SU-DHL-6 (cell line): Measurements from ENCODE around the gene DTWD1.

ENCODE experiments used
- H2AFZ ChIP-seq: fragments of 200-600 bp; sonication (generic); 2 replicates; pipeline ENCODE4 v1.6.1; 2014; ENCODE audit warnings: low read depth, mild to moderate bottlenecking, moderate library complexity, mixed read lengths, antibody characterized with exemption, low read length; ENCODE audit not compliant: severe bottlenecking
- H3F3A ChIP-seq: fragments of 200-600 bp; shearing (Covaris generic); 2 replicates; pipeline ENCODE4 v1.6.0; 2016; ENCODE audit warnings: antibody characterized with exemption, mild to moderate bottlenecking; ENCODE audit not compliant: insufficient read depth
- H3K27ac ChIP-seq: fragments of 200-600 bp; sonication (generic); 2 replicates; pipeline ENCODE4 v1.5.1; 2016; ENCODE audit warnings: low read depth, mild to moderate bottlenecking, low read length, moderate library complexity, mixed read lengths
- H3K27me3 ChIP-seq: fragments of 200-600 bp; sonication (generic), shearing (Covaris generic); 2 replicates; pipeline ENCODE4 v1.6.0; 2014; ENCODE audit warnings: mild to moderate bottlenecking, low read length
- H3K36me3 ChIP-seq: fragments of 200-600 bp; sonication (generic); 2 replicates; pipeline ENCODE4 v1.6.1; 2014; ENCODE audit warnings: mild to moderate bottlenecking, low read length, mixed read lengths
- H3K4me2 ChIP-seq: fragments of 300-600, 200-600 bp; shearing (Covaris generic), sonication (generic); 2 replicates; pipeline ENCODE4 v1.6.0; 2014; ENCODE audit warnings: low read length, low read depth, mild to moderate bottlenecking; ENCODE audit not compliant: poor library complexity, severe bottlenecking
- H3K4me3 ChIP-seq: fragments of 200-600 bp; sonication (generic); 2 replicates; pipeline ENCODE4 v1.5.1; 2014; ENCODE audit warnings: antibody characterized with exemption, low read length, mild to moderate bottlenecking, mixed read lengths; ENCODE audit not compliant: insufficient read depth, poor library complexity, severe bottlenecking
- H3K79me2 ChIP-seq: fragments of 200-600 bp; sonication (generic); 2 replicates; pipeline ENCODE4 v1.6.1; 2014; ENCODE audit warnings: mild to moderate bottlenecking, low read length, moderate library complexity; ENCODE audit not compliant: insufficient read depth
- H3K9ac ChIP-seq: fragments of 200-600 bp; sonication (generic); 2 replicates; pipeline ENCODE4 v1.7.0; 2014; ENCODE audit warnings: mild to moderate bottlenecking, low read length
- H3K9me2 ChIP-seq: fragments of 200-600 bp; sonication (generic); replicated peaks from 2 replicates; pipeline ENCODE4 v1.6.1; 2014; ENCODE audit warnings: low read length; ENCODE audit not compliant: insufficient read depth
- H3K9me3 ChIP-seq: fragments of 200-600 bp; sonication (generic); 2 replicates; pipeline ENCODE4 v1.6.1; 2014; ENCODE audit warnings: low read length, mixed read lengths; ENCODE audit not compliant: insufficient read depth
- H4K20me1 ChIP-seq: fragments of 200-600 bp; sonication (generic); 2 replicates; pipeline ENCODE4 v1.6.1; 2014; ENCODE audit warnings: low read depth, mild to moderate bottlenecking, antibody characterized with exemption, low read length, moderate library complexity, mixed read lengths
- CTCF ChIP-seq: fragments of 200-600 bp; sonication (generic); IDR thresholded peaks from one replicate; pipeline ENCODE4 v1.5.1; 2017; ENCODE audit warnings: antibody characterized with exemption, mild to moderate bottlenecking, low read length, moderate library complexity; ENCODE audit not compliant: insufficient read depth, poor library complexity, severe bottlenecking
- EZH2phosphoT487 ChIP-seq: fragments of 200-600 bp; sonication (generic), shearing (Covaris generic); conservative IDR thresholded peaks from 2 replicates; pipeline ENCODE4 v1.6.1; 2018; ENCODE audit warnings: mild to moderate bottlenecking, antibody characterized with exemption, low read length, moderate library complexity, mixed read lengths

Gene DTWD1

GRCh38 chr15:49624056-49624455, 3.2 kb downstream of the DTWD1 start:
- H3K9me3 ChIP-seq, result no peaks in the 10 kb centered on the region
- H3K4me3 ChIP-seq, result no peak overlapping the region
- H2AFZ ChIP-seq, result no peak overlapping the region
- no peak for TF ChIP-seq CTCF
- TF ChIP-seq EZH2phosphoT487, result no peak
- H3K79me2 ChIP-seq, result peaks cover 38% of the 10 kb centered on the region
- H3K9ac ChIP-seq, result no peak overlapping the region
- no peaks in the 10 kb centered on the region for H4K20me1 ChIP-seq
- no peak overlapping the region for H3K27ac ChIP-seq
- peaks cover 29% of the 10 kb centered on the region for H3K36me3 ChIP-seq
- H3K27me3 ChIP-seq, result no peaks in the 10 kb centered on the region
- no peak overlapping the region for H3K4me2 ChIP-seq
- no peaks in the 10 kb centered on the region for H3K9me2 ChIP-seq
- H3F3A ChIP-seq, result 0 out of 2 replicates have a peak, but pooled peaks cover 3% of the 10 kb centered on the region

GRCh38 chr15:49625460-49626036, 4.7 kb downstream of the DTWD1 start:
- peaks cover 29% of the 10 kb centered on the region for H3K36me3 ChIP-seq
- H3K4me3 ChIP-seq, result no peak overlapping the region
- H3K9ac ChIP-seq, result no peak overlapping the region
- H2AFZ ChIP-seq, result no peak overlapping the region
- H4K20me1 ChIP-seq, result no peaks in the 10 kb centered on the region
- H3K9me2 ChIP-seq, result no peaks in the 10 kb centered on the region
- no peak for TF ChIP-seq CTCF
- no peak for TF ChIP-seq EZH2phosphoT487
- H3K79me2 ChIP-seq, result peaks cover 38% of the 10 kb centered on the region
- H3K4me2 ChIP-seq, result no peak overlapping the region
- no peaks in the 10 kb centered on the region for H3K27me3 ChIP-seq
- H3K27ac ChIP-seq, result no peak overlapping the region
- H3F3A ChIP-seq, result 0 out of 2 replicates have a peak, but pooled peaks cover 3% of the 10 kb centered on the region
- no peaks in the 10 kb centered on the region for H3K9me3 ChIP-seq

GRCh38 chr15:49627407-49627877, 6.6 kb downstream of the DTWD1 start:
- H3K9me3 ChIP-seq, result no peaks in the 10 kb centered on the region
- no peak overlapping the region for H3K27ac ChIP-seq
- H3K27me3 ChIP-seq, result no peaks in the 10 kb centered on the region
- H3K4me2 ChIP-seq, result no peak overlapping the region
- no peaks in the 10 kb centered on the region for H4K20me1 ChIP-seq
- no peak for TF ChIP-seq EZH2phosphoT487
- no peak for TF ChIP-seq CTCF
- H2AFZ ChIP-seq, result no peak overlapping the region
- peaks cover 29% of the 10 kb centered on the region for H3K36me3 ChIP-seq
- no peak overlapping the region for H3K4me3 ChIP-seq
- H3K9ac ChIP-seq, result no peak overlapping the region
- peaks cover 23% of the 10 kb centered on the region for H3K79me2 ChIP-seq
- no peaks in the 10 kb centered on the region for H3K9me2 ChIP-seq
- 0 out of 2 replicates have a peak, but pooled peaks cover 3% of the 10 kb centered on the region for H3F3A ChIP-seq
